ENCODE data around the gene LRP6.

DNA sequence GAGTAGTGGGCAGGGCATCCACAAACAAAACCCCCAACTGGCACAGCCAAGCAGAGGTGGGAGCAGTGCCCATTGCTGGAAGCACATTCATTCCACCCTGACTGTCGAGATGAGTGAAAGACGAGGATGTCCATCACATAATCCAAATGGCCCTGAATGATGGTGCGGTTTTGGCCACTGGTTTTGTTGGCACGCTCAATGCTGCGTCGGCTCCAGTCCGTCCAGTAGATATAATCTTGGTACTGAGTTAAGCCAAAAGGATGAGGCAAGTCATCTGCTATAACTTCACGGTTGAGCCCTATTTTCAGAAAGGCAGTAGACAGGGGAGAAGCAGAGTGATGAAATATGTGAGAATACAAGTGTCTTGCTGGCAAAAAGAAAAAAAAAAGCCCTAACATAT, 108.0 kb downstream of the LRP6 start:
- TF ChIP-seq, protein P1, sequence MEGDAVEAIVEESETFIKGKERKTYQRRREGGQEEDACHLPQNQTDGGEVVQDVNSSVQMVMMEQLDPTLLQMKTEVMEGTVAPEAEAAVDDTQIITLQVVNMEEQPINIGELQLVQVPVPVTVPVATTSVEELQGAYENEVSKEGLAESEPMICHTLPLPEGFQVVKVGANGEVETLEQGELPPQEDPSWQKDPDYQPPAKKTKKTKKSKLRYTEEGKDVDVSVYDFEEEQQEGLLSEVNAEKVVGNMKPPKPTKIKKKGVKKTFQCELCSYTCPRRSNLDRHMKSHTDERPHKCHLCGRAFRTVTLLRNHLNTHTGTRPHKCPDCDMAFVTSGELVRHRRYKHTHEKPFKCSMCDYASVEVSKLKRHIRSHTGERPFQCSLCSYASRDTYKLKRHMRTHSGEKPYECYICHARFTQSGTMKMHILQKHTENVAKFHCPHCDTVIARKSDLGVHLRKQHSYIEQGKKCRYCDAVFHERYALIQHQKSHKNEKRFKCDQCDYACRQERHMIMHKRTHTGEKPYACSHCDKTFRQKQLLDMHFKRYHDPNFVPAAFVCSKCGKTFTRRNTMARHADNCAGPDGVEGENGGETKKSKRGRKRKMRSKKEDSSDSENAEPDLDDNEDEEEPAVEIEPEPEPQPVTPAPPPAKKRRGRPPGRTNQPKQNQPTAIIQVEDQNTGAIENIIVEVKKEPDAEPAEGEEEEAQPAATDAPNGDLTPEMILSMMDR (conservative IDR thresholded peaks at IDR 0.05): no peak
- no peak for TF ChIP-seq EZH2 (IDR thresholded peaks at IDR 0.05; ENCODE audit: low read depth)

Data from PC-9 (cell line).